Measurements from ENCODE around the gene LTC4S. TPM values are rescaled to one million over a fixed set of nuclear protein-coding genes. Genes with fewer than 3 reads are reported as not detected.
A peak's percentile ranks its signal among the peaks of the same experiment; 100 is the strongest.
"Not testable (repeated sequence)": the region's sequence is repeated elsewhere in the genome, so short reads cannot be mapped to it uniquely, and the experiment has no call there.

The LTC4S gene, protein sequence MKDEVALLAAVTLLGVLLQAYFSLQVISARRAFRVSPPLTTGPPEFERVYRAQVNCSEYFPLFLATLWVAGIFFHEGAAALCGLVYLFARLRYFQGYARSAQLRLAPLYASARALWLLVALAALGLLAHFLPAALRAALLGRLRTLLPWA
- 1.5 and 3.3 TPM in 2 replicates for total RNA-seq (ENCODE audit: low replicate concordance)

DNA sequence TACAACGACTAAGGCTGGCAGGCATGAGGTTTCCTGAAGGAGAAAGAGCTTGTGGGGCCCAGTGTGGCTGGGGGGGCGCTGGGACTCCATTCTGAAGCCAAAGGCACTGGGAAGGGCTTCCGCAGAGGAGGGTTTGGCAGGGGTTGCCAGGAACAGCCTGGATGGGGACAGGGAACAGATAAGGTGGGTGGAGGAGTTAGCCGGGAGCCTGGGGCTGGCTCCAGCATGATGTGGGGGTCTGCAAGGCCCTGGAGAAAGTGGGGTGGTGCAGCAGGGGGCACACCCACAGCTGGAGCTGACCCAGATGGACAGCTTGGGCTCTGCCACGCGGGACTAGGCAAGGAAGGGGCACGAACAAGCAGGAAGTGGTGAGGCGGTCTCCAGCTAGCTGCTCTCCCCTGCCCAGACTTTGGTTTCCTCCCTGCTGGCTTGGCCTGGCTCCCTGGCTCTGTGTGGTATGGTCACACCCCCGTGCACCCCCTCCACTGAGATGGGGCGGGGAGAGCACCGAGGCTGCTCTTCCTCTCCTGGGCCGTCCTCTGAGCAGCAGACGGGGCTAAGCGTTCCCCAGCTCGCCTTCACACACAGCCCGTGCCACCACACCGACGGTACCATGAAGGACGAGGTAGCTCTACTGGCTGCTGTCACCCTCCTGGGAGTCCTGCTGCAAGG lies at the start of gene LTC4S:
LTC4S (plus strand) TSS at position 519 of the 672 bp plus-strand sequence; CDS start at position 614, 95 bp downstream.
- TF ChIP-seq, protein P1, sequence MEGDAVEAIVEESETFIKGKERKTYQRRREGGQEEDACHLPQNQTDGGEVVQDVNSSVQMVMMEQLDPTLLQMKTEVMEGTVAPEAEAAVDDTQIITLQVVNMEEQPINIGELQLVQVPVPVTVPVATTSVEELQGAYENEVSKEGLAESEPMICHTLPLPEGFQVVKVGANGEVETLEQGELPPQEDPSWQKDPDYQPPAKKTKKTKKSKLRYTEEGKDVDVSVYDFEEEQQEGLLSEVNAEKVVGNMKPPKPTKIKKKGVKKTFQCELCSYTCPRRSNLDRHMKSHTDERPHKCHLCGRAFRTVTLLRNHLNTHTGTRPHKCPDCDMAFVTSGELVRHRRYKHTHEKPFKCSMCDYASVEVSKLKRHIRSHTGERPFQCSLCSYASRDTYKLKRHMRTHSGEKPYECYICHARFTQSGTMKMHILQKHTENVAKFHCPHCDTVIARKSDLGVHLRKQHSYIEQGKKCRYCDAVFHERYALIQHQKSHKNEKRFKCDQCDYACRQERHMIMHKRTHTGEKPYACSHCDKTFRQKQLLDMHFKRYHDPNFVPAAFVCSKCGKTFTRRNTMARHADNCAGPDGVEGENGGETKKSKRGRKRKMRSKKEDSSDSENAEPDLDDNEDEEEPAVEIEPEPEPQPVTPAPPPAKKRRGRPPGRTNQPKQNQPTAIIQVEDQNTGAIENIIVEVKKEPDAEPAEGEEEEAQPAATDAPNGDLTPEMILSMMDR (IDR thresholded peaks at IDR 0.05; ENCODE audit: insufficient read depth, low read length), result no peak
- peak; percentile 80 for DNase-seq (ENCODE audit: low read depth)
- peak within 1 kb of the TSS; percentile 53 for H3K4me3 ChIP-seq (ENCODE audit: low read depth, low read length)

DNA sequence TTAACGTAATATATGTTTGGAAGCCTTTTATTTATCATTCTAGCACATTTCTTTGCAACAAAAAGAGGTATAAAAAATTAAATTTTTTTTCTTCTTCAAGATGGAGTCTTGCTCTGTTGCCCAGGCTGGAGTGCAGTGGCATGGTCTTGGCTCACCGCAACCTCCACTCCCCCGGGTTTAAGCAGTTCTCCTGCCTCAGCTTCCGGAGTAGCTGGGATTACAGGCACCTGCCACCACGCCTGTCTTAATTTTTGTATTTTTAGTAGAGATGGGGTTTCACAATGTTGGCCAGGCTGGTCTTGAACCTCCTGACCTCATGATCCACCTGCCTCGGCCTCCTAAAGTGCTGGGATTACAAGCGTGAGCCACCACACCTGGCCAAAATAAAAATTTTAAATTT lies 49.7 kb upstream of the LTC4S start:
- H3K4me3 ChIP-seq (ENCODE audit: low read depth, low read length); DNase-seq (ENCODE audit: low read depth): not testable (repeated sequence)

DNA sequence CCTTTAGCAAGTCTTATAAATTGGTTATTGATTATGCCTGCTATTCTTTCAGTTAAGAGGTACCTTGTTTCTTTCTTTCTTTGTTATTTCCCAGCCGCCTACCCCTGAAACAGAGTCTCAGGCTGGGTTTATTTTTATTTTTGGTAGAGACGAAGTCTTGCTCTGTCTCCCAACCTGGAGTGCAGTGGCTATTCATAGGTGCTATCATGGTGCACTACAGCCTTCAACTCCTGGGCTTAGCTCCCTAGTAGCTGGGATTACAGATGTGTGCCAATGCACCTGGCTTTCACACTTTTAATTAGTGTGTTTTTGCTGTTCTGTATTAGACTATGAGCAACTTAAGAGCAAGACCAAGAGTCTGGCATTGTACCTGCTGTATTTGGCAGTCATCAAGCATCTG lies 46.9 kb upstream of the LTC4S start:
- TF ChIP-seq, protein P1 (IDR thresholded peaks at IDR 0.05; ENCODE audit: insufficient read depth, low read length), result no peak

DNA sequence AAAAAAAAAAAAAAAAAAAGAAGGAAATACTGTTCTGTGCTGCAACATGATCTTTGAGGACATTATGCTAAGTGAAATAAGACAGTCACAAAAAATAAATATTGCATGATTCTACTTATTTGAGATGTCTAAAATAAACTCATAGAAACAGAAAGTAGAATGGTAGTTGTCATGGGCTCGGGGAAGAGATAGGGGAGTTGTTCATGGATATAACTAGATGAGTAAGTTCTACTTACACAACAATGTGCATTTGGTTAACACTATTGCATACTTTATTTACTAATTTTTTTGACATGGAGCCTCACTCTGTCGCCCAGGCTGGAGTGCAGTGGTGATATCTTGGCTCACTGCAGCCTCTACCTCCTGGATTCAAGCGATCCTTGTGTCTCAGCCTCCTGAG lies 46.0 kb upstream of the LTC4S start:
- DNase-seq (ENCODE audit: low read depth), result no peak
- TF ChIP-seq, protein P1 (IDR thresholded peaks at IDR 0.05; ENCODE audit: insufficient read depth, low read length), result no peak

More for the DNA sequence above, 46.9 kb upstream of the LTC4S start:
- no peak overlapping the region for H3K4me3 ChIP-seq (ENCODE audit: low read depth, low read length)
- DNase-seq (ENCODE audit: low read depth), result no peak

DNA sequence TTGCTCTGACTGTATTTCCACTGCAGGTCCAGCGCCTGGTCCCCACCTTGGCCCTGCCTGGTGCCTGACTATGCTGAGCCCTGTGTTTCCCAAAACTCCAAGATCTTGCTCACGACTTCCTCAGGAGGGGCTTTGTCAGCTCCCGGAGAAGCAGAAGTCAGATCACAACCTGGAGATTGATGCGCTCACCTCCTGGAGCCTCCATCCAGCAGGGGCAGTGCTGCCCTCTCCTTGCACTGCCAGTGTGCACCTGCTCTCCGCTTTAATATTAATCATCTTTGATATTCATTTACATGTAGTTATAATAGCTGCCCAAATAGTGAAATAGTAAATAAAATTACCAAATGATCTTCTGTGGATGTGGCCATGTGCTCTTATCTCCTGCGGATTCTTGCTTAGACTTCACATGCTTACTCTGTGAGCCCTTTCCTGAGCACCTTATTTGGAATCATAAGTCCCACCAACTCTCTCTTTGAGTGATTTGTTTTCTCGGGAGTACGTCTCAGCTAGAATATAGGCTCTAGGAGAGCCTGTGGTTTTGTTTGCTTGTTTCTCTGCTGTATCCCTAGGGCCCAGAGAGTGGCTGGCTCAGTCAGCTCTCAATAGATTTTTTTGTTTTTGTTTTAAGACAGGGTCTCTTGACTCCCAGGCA lies 43.8 kb upstream of the LTC4S start:
- DNase-seq (ENCODE audit: low read depth), result no peak
- TF ChIP-seq, protein P1 (IDR thresholded peaks at IDR 0.05; ENCODE audit: insufficient read depth, low read length), result no peak
- H3K4me3 ChIP-seq (ENCODE audit: low read depth, low read length), result no peak overlapping the region

More for the DNA sequence above, 46.0 kb upstream of the LTC4S start:
- no peak overlapping the region for H3K4me3 ChIP-seq (ENCODE audit: low read depth, low read length)

DNA sequence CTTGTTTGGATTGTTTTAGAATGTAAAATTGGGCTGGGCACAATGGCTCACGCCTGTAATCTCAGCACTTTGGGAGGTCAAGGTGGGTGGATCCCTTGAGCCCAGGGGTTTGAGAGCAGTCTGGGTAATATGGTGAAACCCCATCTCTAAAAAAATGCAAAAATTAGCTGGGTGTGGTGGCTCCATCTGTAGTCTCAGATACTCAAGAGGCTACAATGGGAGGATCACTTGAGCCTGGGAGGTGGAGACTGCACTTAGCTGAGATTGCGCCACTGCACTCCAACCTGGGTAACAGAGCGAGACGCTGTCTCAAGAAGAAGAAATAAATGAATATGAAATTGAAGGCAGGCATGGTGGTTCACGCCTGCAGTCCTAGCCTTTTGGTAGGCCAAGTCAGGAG lies 39.8 kb upstream of the LTC4S start:
- TF ChIP-seq, protein P1 (IDR thresholded peaks at IDR 0.05; ENCODE audit: insufficient read depth, low read length), result no peak
- no peak for DNase-seq (ENCODE audit: low read depth)

DNA sequence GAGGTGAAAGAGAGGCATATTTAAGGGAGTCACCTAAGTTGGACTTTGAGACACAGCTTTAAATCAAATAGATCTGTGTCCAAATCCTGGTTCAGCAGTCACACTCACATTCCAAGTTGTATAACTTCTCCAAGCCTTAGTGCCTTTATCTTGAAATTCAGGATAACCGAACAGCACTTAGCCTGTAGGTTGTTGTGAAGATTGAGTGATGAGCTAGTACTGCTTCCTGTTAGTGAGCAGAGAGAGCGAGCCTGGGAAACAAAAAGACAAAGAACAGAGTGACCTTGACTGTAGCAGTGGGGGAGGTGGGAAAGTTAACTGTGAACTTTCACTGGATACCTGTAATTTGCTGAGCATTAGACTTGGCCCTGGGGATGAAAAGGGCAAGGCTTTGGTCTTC lies 38.8 kb upstream of the LTC4S start:
- TF ChIP-seq, protein P1 (IDR thresholded peaks at IDR 0.05; ENCODE audit: insufficient read depth, low read length), result no peak
- DNase-seq (ENCODE audit: low read depth), result no peak
- no peak overlapping the region for H3K4me3 ChIP-seq (ENCODE audit: low read depth, low read length)

More for the DNA sequence above, 39.8 kb upstream of the LTC4S start:
- no peak overlapping the region for H3K4me3 ChIP-seq (ENCODE audit: low read depth, low read length)

Measured in fibroblast of the aortic adventitia (primary cell).